ENCODE results near the gene XNDC1N.

GRCh38 chr11:71927820-71928736, at the start of gene XNDC1N:
- TF ChIP-seq CTCF (IDR thresholded peaks at IDR 0.05) (no peak), POLR2A (IDR thresholded peaks at IDR 0.05) (no peak), POLR2AphosphoS5 (IDR thresholded peaks at IDR 0.05) (peak in 1 of 3 donors; percentile 72)

All from breast epithelium (tissue), 3 donors.